IPS DF 19.7 (cell line): ENCODE results near the gene FGGY.
A peak's percentile ranks its signal among the peaks of the same experiment; 100 is the strongest.

Experiments
- DNase-seq: peaks from one replicate; pipeline ENCODE4 v3.0.0-alpha.2; 2013; ENCODE audit warnings: low read depth, low spot score

Gene FGGY

GRCh38 chr1:59757197-59757747 lies 460.4 kb downstream of the FGGY start:
- DNase-seq, result no peak

DNA sequence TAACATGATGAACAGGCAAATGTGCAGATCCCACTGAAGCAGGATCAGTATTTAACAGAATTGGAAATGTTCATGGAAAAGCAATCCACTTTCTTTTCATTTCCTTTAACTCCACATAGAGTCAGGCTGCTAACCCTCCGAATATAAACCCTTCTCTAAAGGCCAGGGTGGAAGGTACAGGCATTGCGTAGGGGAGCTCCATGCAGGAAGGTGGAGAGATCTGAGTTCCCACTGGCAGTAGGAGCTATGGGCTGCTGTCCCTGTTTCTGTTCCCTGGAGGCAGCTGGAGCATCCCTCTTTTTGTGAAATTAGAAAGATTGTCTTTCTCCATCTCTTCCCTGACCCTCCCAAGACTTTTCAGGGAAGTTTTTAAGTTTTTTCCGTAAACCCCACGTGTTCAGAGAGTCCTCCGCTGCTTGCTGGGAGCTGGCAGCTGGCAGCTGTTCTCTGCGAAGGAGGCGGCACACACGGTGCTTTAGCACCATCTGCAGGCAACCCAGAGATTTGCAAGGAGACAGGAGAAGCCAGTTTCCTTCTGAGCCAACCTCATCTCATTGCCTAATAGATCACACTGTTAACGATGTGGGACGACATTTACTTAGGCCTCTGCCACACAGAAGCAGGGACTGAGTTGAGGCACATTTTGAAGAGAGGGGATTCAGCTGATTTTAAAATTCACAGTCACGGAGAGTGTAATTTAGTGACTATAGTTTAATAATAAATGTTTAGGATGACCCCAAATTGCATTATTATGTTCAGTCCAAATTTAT lies 462.4 kb downstream of the FGGY start:
- DNase-seq, result peak; percentile 54

GRCh38 chr1:59761443-59761842 lies 464.5 kb downstream of the FGGY start:
- DNase-seq, result no peak

DNA sequence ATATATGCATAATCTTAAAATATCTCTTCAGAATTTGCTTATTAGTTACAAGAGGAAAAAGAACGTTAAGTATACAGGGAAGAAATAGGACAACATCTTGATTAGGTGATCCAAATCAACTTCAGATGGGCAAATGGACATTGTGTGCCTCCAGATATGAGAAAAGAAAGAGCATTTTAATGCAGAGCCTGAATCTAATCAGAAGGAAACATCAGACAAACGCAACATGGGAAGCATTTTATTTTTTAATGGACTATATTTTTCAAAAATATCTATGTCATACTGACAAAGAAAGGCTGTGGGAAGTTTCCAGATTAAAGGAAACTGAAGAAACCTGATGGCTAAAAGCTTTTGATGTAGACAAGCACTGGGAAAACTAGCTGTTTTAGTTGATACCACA lies 466.5 kb downstream of the FGGY start:
- no peak for DNase-seq

DNA sequence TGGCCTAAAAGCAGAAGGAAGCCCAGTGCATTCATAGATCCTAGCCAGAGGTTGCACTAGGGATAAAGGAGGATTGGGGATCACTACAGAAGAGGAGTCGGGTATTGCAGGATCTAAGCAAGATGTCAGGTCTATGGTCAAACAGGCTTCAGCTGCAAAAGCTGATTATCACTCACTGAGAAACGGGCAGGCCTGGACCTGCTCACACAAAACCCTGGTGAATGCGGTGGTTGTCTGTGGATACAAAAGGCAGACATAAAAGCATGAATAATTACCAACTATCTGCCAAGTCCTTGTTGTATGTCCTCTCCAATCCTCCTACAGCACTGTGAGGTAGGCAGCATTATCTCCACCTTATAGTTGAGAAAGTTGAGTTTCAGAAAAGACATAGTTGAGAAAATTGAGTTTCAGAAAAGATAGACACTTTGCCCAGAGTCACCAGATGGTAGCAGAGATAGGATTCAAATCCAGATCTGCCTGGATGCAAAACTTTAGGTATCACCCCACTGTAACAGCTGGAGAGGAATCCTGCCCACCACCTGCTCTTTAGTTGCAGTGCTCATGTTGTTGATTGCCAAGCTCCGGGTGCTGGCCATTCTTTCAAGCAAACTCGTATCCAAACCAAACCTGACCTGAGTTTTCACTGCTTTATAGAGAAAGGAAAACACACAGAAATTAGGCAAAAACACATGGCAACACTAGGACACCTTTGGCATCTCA lies 468.3 kb downstream of the FGGY start:
- DNase-seq, result no peak

GRCh38 chr1:59766227-59766855 lies 469.4 kb downstream of the FGGY start:
- DNase-seq, result no peak

DNA sequence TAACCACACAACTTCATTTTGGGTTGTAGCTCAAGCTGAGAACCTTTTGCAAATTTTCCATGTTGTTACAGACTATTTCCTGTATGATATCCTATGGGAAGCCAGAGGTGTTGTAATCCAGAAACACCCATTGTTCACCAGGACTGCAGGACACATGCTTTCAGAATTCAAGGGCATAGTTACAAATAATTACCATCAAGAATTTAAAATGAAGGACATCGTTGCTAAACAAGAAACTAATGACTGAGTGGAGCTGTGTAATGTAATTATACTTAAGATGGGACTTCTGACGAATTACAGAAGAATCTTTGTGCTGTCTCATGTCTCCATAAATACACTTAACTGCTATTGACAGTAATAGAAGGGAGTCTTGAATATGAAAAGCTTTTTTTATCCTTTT lies 470.2 kb downstream of the FGGY start:
- no peak for DNase-seq

GRCh38 chr1:59768792-59769735 lies 472.2 kb downstream of the FGGY start:
- DNase-seq, result no peak

DNA sequence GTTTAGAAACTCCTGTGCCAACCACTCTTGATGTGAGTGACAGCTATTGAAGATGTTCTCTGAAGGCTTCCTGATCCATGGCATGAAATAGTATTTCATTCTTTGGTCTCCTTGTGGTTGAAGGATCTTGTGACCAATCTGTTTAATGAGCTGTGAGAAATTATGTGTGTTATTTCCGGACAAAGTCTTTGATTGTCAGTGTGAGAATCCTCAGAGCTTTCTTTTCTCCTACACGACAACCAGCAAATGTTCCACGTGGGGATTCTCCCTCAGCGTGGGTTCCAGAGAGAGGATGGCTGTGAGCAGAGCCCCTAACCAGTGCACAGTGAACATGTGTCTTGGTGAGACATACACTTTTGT lies 472.8 kb downstream of the FGGY start:
- DNase-seq, result no peak

- no peak for DNase-seq
Observed at GRCh38 chr1:59771361-59771760, 474.5 kb downstream of the FGGY start.

DNA sequence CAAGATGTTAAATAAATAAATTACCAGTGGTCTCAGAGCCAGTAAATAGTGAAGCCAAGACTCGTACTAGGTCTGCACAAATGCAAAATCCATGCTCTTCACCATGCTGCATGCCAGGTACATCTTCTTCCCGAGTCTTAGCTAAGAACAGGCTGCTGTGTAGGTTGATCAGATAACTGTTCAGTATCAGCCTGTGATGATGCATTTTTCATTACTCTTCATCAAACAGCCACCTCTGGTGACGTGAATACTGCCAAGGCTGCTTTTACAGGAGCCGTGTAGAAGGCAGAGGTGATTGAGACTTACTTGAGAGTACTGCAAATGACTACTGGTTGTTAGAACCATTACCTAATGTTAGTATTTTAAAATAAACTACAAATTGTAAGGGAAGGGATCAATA lies 478.6 kb downstream of the FGGY start:
- DNase-seq, result no peak

DNA sequence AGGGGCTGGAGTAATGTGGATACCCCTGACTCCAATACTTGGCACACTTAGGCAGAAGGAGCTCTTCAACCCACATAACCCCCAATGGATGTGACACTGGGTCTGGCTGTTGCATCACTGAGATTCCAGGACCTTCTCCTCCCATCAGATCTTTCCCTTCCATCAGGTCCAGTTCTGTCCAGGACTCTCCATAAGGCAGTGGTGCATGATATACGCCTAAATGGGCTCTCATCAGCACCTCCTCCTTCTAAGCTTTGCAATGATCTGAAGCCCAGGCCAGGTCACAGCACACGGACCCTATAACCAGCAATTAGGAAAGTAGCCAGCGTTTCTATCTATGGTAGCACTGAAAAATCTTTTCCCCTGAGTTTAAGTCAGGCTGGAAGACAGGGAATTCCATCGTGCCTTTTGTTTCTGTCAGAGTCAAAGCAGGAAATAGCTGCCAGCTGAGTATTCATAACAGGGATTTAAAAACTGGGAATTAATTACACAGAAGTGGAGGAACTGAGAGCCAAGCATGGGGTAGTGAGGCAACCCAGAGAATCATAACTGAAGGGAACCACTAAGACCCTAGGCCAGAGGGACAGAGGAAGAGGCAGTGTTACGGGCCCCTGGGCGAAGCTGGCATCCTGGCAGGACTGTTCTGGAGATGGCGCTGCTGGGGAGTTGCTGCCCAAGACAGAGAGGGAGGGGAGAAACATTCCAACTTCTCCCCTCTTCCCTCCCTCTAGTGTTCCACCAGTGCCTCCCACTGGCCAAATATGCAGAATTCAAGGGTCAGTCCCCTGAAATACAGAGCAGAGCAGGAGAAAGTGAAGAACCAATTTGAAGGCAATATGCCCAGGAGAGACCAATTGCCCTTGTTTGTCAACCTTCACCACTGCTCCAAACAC lies 480.3 kb downstream of the FGGY start:
- no peak for DNase-seq

DNA sequence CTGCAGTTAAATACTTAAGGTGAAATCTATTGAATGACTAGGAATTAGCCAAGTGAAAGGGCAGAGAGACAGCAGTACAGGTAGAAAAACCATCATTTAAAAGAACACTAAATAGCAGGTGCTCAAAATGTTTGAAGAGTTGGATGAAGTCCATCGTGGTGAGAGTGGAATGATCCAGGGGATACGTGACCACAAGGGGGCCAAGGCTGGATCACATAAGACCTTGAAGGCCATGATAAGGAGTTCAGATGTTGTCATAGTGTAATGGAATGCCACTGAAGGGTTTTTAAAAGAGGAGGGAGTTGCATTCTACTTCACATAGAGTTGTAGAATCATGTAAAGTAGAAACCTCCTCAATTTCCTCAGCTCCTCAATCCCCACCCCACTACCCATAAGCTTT lies 483.1 kb downstream of the FGGY start:
- no peak for DNase-seq

DNA sequence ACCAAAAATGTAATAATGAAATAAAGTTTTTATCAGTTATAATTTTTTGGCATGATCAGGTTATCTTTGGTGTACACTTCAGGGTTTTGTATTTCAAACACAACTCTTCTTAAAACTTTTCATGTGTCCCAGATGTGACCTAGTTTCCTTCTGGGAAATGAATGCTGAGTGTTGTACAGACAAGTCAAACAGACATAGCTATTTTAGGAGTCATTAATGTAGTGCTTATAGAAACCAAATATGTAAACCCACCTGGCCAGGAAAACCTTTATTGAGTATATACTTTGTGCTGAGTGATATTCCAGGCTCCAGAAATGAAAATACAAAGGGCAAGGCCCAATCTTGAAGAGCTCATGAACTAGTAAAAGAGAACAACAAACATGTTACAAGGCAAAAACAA lies 491.9 kb downstream of the FGGY start:
- DNase-seq, result no peak

- DNase-seq, result no peak
Observed at GRCh38 chr1:59798600-59798999, 501.7 kb downstream of the FGGY start.

GRCh38 chr1:59803458-59804038 lies 506.7 kb downstream of the FGGY start:
- DNase-seq, result no peak

GRCh38 chr1:59804301-59804700 lies 507.4 kb downstream of the FGGY start:
- DNase-seq, result no peak

GRCh38 chr1:59805554-59805953 lies 508.7 kb downstream of the FGGY start:
- DNase-seq, result no peak
